MM.1S (cell line): Measurements from ENCODE around the gene WDR6.

Experiments
- EZH2 ChIP-seq: fragments of 300-600 bp; sonication (generic); optimal IDR thresholded peaks from 2 replicates; pipeline ENCODE3; 2017; ENCODE audit warnings: low read depth, mild to moderate bottlenecking, antibody characterized with exemption, low read length, mixed read lengths
- EZH2phosphoT487 ChIP-seq: fragments of 300-600 bp; sonication (generic); IDR thresholded peaks from 2 replicates; pipeline ENCODE4 v1.6.1; 2018; ENCODE audit warnings: antibody characterized with exemption, low read length
- TF ChIP-seq, protein P1 (sequence below): fragments of 300-600 bp; sonication (generic); IDR thresholded peaks from 2 replicates; pipeline ENCODE4 v1.5.1; 2016; ENCODE audit warnings: antibody characterized with exemption, low read length, mixed read lengths

DNA sequence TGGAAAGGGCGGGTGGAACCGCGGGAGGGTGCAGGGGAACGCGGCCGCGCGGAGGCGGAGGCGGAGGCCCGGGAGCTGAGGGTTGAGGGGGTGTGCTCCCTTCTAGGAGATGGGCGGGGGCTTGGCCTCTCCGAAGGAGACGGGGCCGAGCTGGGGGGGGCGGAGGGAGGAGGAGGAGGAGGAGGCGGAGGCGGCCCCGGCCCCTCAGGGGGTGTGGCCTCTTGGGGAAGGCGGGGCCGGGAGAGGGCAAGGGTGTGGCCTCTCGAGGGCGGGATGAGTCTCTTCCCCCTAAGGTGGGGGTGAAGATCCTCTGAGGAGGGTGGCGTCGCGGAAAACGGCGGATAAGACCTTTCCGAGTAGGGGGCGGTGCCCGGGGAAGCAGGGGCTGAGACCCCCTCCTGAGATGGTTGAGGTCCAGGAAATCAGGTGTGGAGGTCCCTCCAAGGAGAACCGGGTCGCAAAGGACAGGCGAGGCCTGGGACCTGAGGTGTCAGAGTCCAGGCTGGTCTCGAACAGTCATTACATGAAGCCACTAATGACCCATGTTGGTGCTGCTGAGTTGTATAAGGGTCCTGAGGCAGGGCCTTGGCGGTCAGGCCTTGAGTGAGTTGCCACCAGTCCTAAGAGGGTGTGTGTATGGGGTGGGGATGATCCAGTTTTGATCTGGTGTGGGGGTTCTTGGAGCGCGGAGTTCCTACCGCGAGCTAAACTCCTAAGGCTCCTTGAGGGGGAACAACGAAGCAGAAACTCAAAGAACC, 759 bp downstream of the WDR6 start:
- TF ChIP-seq, protein P1, sequence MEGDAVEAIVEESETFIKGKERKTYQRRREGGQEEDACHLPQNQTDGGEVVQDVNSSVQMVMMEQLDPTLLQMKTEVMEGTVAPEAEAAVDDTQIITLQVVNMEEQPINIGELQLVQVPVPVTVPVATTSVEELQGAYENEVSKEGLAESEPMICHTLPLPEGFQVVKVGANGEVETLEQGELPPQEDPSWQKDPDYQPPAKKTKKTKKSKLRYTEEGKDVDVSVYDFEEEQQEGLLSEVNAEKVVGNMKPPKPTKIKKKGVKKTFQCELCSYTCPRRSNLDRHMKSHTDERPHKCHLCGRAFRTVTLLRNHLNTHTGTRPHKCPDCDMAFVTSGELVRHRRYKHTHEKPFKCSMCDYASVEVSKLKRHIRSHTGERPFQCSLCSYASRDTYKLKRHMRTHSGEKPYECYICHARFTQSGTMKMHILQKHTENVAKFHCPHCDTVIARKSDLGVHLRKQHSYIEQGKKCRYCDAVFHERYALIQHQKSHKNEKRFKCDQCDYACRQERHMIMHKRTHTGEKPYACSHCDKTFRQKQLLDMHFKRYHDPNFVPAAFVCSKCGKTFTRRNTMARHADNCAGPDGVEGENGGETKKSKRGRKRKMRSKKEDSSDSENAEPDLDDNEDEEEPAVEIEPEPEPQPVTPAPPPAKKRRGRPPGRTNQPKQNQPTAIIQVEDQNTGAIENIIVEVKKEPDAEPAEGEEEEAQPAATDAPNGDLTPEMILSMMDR: no peak
- no peak for TF ChIP-seq EZH2
- TF ChIP-seq EZH2phosphoT487: no peak
